Measurements from ENCODE around the gene MCTS1.
"Not testable (repeated sequence)": the region's sequence is repeated elsewhere in the genome, so short reads cannot be mapped to it uniquely, and the experiment has no call there.

Gene MCTS1

DNA sequence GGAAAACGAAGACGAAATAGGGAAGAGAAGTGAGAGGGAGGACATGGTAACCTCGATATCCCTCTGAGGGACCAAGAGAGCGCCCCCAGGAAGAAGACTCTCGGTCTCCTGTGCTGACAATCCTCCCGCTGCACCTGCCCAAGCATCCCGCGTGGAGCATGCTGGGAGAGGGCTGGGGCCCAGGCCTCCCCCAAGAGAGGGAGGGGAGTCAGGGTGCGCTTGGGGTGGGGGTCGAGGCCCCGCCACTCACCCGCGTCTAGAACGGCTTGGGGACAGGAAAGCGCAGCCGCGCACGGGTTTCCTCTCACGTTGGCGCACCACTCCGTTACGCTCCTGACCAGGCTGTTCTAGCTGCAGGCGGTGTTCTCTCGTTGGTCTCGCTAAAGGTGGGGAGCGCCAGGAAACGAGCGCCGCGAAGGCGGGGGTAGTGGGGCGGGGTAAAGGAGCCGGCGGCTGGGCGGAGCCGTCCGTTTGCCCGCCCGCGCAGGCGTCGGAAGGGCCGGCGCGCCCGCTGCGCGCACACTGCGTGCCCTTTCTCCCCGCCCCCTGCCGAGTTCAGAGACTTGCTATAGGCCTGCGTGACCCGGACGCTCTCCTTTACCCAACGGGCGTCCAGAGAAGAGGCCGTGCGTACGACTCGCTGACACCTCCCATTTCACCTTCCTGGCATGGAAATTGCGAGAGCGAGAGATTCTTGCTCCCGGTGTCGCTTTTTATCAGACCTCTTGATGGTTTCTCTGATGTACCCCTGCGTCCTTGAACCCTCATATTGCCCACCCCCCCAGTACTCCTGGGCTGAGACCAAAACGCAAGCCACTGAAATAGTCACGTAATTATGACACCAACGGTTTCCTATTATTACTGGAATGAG lies 26.0 kb downstream of the MCTS1 start, which contains the start of gene C1GALT1C1:
C1GALT1C1 (minus strand) TSS at position 388 of the 871 bp plus-strand sequence. CDS start 2,888 bp downstream, outside the sequence.
- DNase-seq, result peak; percentile 98

DNA sequence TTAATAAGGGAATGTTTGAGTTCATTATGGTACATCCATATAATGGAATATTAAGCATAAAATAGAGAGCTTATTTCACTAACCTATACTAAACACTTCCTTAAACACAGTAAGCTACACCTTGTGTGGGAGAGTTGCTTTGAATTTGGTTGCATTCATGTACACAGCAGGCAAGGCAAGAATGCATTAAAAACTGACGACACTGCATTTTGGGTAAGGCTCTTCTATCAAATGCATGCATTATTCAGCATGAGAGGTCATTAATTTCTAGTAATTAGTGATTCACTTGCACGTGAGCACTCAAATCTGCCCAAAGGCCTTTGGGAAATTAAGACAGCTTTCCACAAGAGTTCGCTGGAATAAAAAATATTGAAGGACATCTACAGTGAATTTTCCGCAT lies 34.7 kb downstream of the MCTS1 start:
- no peak for DNase-seq

DNA sequence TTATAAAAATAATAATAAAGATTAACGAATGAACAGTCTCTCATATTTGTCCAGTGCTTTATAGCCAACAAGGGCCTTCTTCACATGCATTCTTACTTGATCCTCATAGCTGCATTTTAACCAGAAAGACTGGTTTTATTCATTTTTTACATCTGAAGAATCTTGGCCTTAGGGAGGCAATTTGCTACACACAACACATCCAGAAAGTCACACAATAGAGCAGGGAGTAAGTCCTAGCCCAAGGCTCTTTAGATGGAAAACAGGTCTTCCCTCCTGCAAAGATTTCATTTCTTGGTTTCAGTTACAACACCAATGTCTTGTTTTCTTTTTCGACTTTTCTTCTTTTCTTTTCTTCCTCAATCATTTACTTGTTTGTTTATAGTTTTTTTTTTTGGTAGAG lies 39.0 kb downstream of the MCTS1 start:
- DNase-seq, result no peak

DNA sequence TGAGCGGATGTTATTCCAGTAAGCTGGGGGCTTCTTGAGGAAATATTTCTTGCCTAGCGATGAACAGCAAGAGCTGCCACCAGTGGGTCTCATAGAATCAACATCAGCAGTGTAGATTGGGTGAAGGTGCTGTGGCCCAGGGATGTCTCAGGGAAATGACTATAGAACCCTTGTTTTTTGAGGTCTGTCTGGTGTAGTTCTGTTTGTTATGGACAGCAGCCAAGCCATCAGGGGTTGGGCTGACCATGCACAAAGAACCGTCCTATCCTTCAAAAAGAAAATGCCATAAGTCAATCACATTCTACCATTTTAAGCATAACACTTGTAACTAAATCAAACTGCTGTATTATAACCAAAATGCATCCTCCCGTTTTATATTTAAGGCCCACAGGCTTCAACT lies 43.2 kb downstream of the MCTS1 start:
- DNase-seq, result no peak

DNA sequence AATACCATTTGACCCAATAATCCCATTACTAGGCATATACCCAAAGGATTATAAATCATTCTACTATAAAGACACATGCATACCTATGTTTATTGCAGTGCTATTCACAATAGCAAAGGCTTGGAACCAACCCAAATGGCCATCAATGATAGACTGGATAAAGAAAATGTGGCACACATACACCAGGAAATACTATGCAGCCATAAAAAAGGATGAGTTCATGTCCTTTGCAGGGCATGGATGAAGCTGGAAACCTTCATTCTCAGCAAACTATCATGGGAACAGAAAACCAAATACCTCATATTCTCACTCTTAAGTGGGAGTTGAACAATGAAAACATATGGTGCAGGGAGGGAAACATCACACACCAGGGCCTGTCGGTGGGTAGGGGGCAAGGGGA lies 48.4 kb downstream of the MCTS1 start:
- DNase-seq, result not testable (repeated sequence)

DNA sequence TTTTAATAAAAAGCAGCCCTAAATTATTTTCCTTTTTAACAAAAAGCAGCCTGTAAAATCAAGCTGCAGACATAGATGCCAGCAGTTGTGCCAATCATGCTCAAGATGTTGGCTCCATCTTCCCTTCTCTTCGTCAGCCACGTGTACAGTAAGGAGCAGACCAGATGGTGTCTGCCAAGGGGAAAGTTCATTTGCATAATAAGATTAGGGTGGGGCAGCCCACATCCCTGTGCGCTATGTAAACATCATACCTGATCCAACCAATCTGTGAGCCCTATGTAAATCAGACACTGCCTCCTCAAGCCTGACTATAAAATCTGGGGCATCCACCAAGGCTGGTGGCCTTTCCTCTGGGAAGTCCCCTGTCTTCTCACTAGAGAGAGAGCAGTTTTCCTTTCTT lies 49.1 kb downstream of the MCTS1 start:
- DNase-seq, result no peak

DNA sequence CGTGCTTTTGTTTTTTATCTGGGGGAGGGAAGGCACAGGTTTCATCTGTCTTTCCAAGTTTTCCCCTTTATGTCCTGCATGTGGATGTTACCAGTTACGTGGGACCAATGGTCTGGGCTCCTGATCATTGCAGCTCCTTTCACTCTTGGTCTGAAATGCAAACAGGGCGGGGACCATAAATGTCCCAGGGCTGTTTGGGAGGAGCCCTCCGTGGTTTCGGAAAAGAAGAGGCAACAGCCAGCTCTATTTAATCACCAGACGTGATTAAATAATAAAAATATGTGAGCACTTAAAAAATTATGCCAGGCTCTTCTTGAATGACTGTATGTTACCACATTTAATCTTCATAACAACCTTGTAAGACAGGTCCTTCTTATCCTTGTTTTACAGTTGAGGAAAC lies 56.7 kb downstream of the MCTS1 start:
- DNase-seq, result no peak

All from NCI-H2081 treated with DMSO at 0.1 percent for 48 hours (cell line).